A673 (cell line): ENCODE measurements around the gene CARHSP1.

Experiments used
- EZH2 ChIP-seq: fragments of 200-600 bp; sonication (generic); IDR thresholded peaks from 2 replicates; pipeline ENCODE4 v1.6.1; 2017; ENCODE audit warnings: borderline replicate concordance, low read depth, mild to moderate bottlenecking, mixed read lengths, antibody characterized with exemption, low read length; ENCODE audit not compliant: poor library complexity, severe bottlenecking
- TF ChIP-seq, protein P1 (sequence below): fragments of 300-800, 200-600 bp; sonication (generic); conservative IDR thresholded peaks from 2 replicates; pipeline ENCODE4 v1.5.1; 2017; ENCODE audit warnings: low read depth, mild to moderate bottlenecking, antibody characterized with exemption, low read length, moderate library complexity, mixed read lengths

DNA sequence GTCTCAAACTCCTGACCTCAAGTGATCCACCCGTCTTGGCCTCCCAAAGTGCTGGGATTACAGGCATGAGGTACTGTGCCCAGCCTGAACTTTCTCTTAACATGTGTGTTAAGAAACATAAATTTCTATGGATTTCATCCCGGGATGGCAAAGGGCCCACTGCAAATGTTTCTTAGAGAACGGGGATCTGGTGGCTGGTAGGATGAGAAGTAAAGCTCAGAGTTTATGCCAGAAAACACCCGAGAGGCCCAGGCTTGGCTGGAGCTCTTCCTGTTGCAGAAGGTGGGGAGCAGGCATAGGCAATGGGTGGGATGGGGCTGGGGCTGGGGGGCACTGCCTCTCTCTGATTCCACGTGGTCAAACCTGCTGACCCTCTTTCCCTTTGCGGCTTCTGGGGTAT lies 5.6 kb upstream of the CARHSP1 start:
- TF ChIP-seq, protein P1, sequence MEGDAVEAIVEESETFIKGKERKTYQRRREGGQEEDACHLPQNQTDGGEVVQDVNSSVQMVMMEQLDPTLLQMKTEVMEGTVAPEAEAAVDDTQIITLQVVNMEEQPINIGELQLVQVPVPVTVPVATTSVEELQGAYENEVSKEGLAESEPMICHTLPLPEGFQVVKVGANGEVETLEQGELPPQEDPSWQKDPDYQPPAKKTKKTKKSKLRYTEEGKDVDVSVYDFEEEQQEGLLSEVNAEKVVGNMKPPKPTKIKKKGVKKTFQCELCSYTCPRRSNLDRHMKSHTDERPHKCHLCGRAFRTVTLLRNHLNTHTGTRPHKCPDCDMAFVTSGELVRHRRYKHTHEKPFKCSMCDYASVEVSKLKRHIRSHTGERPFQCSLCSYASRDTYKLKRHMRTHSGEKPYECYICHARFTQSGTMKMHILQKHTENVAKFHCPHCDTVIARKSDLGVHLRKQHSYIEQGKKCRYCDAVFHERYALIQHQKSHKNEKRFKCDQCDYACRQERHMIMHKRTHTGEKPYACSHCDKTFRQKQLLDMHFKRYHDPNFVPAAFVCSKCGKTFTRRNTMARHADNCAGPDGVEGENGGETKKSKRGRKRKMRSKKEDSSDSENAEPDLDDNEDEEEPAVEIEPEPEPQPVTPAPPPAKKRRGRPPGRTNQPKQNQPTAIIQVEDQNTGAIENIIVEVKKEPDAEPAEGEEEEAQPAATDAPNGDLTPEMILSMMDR, result no peak
- TF ChIP-seq EZH2, result no peak
